ES-I3 (cell line): ENCODE results near the gene WDR7.
"Not testable (repeated sequence)": the region's sequence is repeated elsewhere in the genome, so short reads cannot be mapped to it uniquely, and the experiment has no call there.

Experiments used
- H3K36me3 ChIP-seq: 2 replicates; pipeline ENCODE4 v1.6.1; 2013; ENCODE audit warnings: mild to moderate bottlenecking, low read length, control low read depth, moderate library complexity; ENCODE audit not compliant: insufficient read depth
- H3K4me1 ChIP-seq: 2 replicates; pipeline ENCODE4 v1.6.1; 2013; ENCODE audit warnings: mild to moderate bottlenecking, control low read depth, low read length; ENCODE audit not compliant: insufficient read depth
- H3K9ac ChIP-seq: 2 replicates; pipeline ENCODE4 v1.6.1; 2013; ENCODE audit warnings: low read depth, mild to moderate bottlenecking, low read length, moderate library complexity
- H3K9me3 ChIP-seq: 2 replicates; pipeline ENCODE4 v1.6.1; 2013; ENCODE audit warnings: mild to moderate bottlenecking, low read length, moderate library complexity; ENCODE audit not compliant: control insufficient read depth, insufficient read depth

The WDR7 gene

GRCh38 chr18:56645415-56646016 lies 5.6 kb upstream of the WDR7 start:
- no peak overlapping the region for H3K9ac ChIP-seq
- H3K9me3 ChIP-seq, result no peaks in the 10 kb centered on the region
- no peaks in the 10 kb centered on the region for H3K36me3 ChIP-seq
- no peaks in the 10 kb centered on the region for H3K4me1 ChIP-seq

DNA sequence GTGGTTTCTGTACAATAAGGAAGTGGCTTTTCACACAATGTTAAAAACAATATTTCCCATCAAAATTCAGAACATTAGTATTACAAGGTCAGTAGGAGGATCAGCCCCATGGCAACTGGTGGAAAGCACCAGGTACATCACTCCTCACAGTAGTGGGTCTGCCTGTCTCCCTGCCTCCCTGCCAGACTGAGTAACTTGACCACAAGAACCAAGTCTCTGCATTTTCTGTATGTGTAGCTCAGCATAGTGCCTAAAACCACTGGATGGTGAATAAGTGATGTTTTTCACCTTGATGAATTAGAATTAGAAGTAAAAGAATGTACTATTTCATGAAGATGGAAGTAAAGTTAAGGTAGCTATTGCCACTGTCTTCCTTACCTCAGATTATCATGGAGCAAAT lies 4.1 kb upstream of the WDR7 start:
- Histone ChIP-seq H3K9ac (no peak overlapping the region), H3K9me3 (no peaks in the 10 kb centered on the region), H3K36me3 (no peaks in the 10 kb centered on the region), H3K4me1 (no peaks in the 10 kb centered on the region)

GRCh38 chr18:56647951-56648893 lies 2.9 kb upstream of the WDR7 start:
- H3K36me3 ChIP-seq, result no peaks in the 10 kb centered on the region
- no peak overlapping the region for H3K9ac ChIP-seq
- no peaks in the 10 kb centered on the region for H3K4me1 ChIP-seq
- no peaks in the 10 kb centered on the region for H3K9me3 ChIP-seq

- Histone ChIP-seq H3K9me3 (no peaks in the 10 kb centered on the region), H3K4me1 (no peaks in the 10 kb centered on the region), H3K9ac (no peak overlapping the region), H3K36me3 (no peaks in the 10 kb centered on the region)
Observed at GRCh38 chr18:56649996-56650395, 1.2 kb upstream of the WDR7 start.

- H3K36me3 ChIP-seq, result no peaks in the 10 kb centered on the region
- no peaks in the 10 kb centered on the region for H3K9me3 ChIP-seq
- H3K4me1 ChIP-seq, result no peaks in the 10 kb centered on the region
- peak overlapping the region; percentile 81; the same call in 1 of the 2 replicates for H3K9ac ChIP-seq
Observed at GRCh38 chr18:56651771-56652092, 573 bp downstream of the WDR7 start.

DNA sequence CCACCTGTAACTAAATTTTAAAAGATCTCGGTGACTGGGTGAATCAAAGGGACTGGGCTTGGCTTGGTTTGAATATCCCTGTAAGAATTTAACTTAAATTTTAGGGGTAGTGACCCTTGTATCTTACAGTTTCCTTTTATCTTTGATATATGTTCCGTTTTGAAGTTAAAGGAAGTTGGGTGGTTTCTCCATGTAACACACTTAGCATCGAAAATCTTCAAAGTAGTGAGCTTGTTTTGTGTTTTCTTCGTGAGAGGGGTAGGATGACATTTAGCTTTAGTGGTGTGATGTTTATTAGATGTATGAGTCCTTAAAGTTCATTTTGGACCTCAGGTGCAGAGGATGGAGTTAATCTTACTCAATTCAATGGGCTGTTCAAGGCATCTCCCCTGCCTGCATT lies 1.6 kb downstream of the WDR7 start:
- H3K4me1 ChIP-seq, result no peaks in the 10 kb centered on the region
- no peaks in the 10 kb centered on the region for H3K9me3 ChIP-seq
- no peaks in the 10 kb centered on the region for H3K36me3 ChIP-seq
- H3K9ac ChIP-seq, result no peak overlapping the region

GRCh38 chr18:56654280-56654679 lies 3.1 kb downstream of the WDR7 start:
- H3K9me3 ChIP-seq, H3K4me1 ChIP-seq, H3K9ac ChIP-seq, H3K36me3 ChIP-seq: not testable (repeated sequence)

- Histone ChIP-seq H3K36me3 (no peaks in the 10 kb centered on the region), H3K4me1 (no peaks in the 10 kb centered on the region)
Observed at GRCh38 chr18:56658261-56658660, 7.1 kb downstream of the WDR7 start.

DNA sequence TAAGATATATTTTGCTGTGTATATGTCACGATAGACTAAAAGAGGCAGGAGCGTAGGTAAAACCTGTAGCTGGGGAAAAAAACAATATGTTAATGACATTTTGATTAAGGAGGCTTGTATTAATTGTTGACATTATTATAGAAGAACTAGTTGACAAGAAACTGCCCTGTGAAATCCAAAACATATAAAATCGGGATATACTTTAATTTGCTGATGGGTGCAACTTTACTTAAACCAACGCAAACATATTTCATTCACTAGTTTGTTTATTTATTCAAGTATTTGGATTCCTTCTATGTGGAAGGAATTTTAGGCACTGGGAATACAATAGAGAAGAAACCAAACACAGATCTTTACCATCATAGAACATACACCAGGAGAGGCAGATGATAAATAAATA lies 8.0 kb downstream of the WDR7 start:
- H3K36me3 ChIP-seq, result no peaks in the 10 kb centered on the region
- H3K9me3 ChIP-seq, result no peaks in the 10 kb centered on the region
- H3K9ac ChIP-seq, result no peak overlapping the region
- no peaks in the 10 kb centered on the region for H3K4me1 ChIP-seq

More at GRCh38 chr18:56658261-56658660, 7.1 kb downstream of the WDR7 start:
- no peak overlapping the region for H3K9ac ChIP-seq
- no peaks in the 10 kb centered on the region for H3K9me3 ChIP-seq

- no peaks in the 10 kb centered on the region for H3K36me3 ChIP-seq
Observed at GRCh38 chr18:56660655-56661054, 9.5 kb downstream of the WDR7 start.

DNA sequence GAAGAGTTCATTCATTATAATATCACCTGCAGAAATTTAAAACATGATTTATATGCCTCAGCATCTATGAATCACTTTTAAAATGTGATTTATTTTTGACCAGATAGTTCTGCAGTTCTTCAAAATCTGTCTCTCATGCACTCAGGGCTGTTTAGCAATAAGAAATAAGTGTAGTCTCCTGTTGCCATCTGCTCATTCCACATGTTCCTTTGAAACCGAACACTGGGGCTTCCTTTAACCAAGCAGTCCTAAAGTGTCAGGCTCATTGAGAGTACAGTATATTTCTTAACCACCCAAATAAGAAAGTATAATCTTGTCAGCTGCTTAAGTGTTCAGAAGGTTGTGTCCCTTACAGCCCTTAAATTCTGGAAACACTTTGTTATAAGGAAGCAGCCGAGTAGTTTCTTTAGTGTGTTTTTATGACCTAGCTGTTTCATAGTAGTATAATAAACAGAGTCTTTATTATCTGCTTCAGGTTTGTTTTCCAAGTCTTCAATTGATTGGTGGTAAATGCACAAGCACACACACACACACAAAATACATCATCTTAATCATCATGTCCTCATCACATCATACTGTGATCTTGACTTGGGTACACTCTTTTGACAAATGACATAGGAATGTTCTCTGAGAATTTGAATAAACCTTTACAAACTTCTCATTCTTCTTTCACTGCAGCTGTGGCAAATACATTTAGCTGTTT lies 10.4 kb downstream of the WDR7 start:
- Histone ChIP-seq H3K36me3 (no peaks in the 10 kb centered on the region), H3K4me1 (no peaks in the 10 kb centered on the region), H3K9ac (no peak overlapping the region), H3K9me3 (no peaks in the 10 kb centered on the region)

More at GRCh38 chr18:56660655-56661054, 9.5 kb downstream of the WDR7 start:
- no peaks in the 10 kb centered on the region for H3K4me1 ChIP-seq
- H3K9ac ChIP-seq, result no peak overlapping the region
- H3K9me3 ChIP-seq, result no peaks in the 10 kb centered on the region

DNA sequence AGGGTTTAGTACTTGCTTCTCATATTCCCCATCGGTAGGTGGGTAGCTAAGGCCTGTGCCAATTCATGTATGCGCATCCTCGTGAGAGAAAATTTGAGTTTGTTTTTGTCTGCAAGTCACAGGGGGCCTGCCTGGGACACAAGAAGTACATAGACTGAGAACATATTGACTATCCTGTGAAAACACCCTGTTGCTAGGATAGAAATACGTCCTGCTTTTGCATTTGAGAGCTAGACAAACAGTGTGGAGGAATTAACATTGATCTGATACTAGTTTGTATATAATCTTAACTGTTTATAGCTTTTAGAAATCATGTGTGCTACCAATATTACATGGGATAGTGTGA lies 10.9 kb downstream of the WDR7 start:
- no peak overlapping the region for H3K9ac ChIP-seq
- H3K9me3 ChIP-seq, result no peaks in the 10 kb centered on the region
- H3K4me1 ChIP-seq, result no peaks in the 10 kb centered on the region
- no peaks in the 10 kb centered on the region for H3K36me3 ChIP-seq

DNA sequence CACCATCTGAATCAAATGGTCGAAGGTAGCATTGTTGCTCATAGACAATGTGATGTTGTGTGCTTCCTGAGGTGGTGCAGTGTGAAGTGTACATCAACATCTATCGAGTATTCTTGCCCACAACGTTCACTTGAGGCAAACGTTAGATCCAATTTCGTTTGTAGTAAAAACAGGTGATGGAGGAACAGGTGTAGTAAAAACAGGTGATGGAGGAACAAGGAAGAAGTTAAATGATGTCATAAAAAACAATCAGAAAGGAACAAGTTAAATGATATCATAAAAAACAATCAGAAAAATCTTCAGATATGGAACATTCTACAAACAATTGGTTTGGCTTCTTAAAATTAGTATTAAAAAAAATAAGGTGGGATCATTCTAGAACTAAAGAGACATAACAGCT lies 11.3 kb downstream of the WDR7 start:
- no peaks in the 10 kb centered on the region for H3K4me1 ChIP-seq
- H3K9me3 ChIP-seq, result no peaks in the 10 kb centered on the region
- no peaks in the 10 kb centered on the region for H3K36me3 ChIP-seq
- no peak overlapping the region for H3K9ac ChIP-seq

- H3K9me3 ChIP-seq, result no peaks in the 10 kb centered on the region
- no peak overlapping the region for H3K9ac ChIP-seq
- H3K36me3 ChIP-seq, result no peaks in the 10 kb centered on the region
- H3K4me1 ChIP-seq, result no peaks in the 10 kb centered on the region
Observed at GRCh38 chr18:56662902-56663301, 11.7 kb downstream of the WDR7 start.

DNA sequence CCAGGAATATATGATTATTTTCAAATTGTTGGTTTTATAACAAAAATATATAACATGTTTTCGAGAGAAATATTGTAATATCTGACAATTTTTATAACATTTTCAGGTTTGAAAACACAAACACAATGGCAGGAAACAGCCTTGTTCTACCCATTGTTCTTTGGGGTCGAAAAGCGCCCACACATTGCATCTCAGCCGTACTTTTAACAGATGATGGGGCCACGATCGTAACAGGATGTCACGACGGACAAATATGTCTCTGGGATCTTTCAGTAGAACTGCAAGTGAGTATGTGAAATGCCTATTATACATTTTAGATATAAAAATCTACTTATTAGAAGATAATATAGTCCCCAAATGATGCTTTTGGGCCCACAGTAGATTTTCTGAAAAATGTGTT lies 21.2 kb downstream of the WDR7 start:
- Histone ChIP-seq H3K4me1 (no peaks in the 10 kb centered on the region), H3K9me3 (no peaks in the 10 kb centered on the region), H3K9ac (no peak overlapping the region), H3K36me3 (no peaks in the 10 kb centered on the region)
